ENCODE data around the gene RAC3.

- TF ChIP-seq EZH2phosphoT487 (IDR thresholded peaks at IDR 0.05; ENCODE audit: low read depth, severe bottlenecking, unreplicated experiment) (no peak), CTCF (IDR thresholded peaks at IDR 0.05; ENCODE audit: poor library complexity) (no peak), EZH2 (IDR thresholded peaks at IDR 0.05; ENCODE audit: borderline replicate concordance) (no peak)
These were observed 14.5 kb upstream of the RAC3 start for GRCh38 chr17:82016875-82017459.
